Stimulated activated CD8-positive, alpha-beta memory T cell treated with anti-CD3 and anti-CD28 coated beads, Interleukin-4, amount 100 ng/mL, for 4 hours (primary cell): ENCODE data around the gene ANKRD34A.
A peak's percentile ranks its signal among the peaks of the same experiment; 100 is the strongest.

Experiments used
- DNase-seq, 2 donors: peaks; one replicate each; pipeline ENCODE4 v3.0.0-alpha.2; 2020; ENCODE audit warnings: low read depth in 2 of 2, low spot score in 1 of 2

Gene ANKRD34A

GRCh38 chr1:145964328-145965118 lies at the start of gene ANKRD34A, which contains the start of gene POLR3GL:
TSS of gene ANKRD34A (minus strand) at chr1:145964575. CDS start at chr1:145961759, 2,816 bp downstream.
TSS of gene POLR3GL (plus strand) at chr1:145964690. CDS start at chr1:145974866, 10,176 bp downstream.
- peak; percentile 78 to 83 for DNase-seq

DNA sequence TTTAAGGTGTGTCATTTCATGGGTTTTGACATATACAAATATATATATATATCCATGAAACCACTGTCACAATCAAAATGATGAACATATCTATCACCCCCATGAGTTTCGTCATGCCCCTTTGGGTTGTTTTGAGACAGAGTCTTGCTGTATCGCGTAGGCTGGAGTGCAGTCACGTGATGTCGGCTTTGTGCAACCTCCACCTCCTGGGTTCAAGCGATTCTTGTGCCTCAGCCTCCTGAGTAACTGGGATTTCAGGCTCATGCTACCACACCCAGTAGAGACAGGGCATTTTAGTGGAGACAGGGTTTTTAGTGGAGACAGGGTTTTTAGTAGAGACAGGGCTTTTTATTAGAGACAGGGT lies 49.2 kb upstream of the ANKRD34A start:
- no peak for DNase-seq

DNA sequence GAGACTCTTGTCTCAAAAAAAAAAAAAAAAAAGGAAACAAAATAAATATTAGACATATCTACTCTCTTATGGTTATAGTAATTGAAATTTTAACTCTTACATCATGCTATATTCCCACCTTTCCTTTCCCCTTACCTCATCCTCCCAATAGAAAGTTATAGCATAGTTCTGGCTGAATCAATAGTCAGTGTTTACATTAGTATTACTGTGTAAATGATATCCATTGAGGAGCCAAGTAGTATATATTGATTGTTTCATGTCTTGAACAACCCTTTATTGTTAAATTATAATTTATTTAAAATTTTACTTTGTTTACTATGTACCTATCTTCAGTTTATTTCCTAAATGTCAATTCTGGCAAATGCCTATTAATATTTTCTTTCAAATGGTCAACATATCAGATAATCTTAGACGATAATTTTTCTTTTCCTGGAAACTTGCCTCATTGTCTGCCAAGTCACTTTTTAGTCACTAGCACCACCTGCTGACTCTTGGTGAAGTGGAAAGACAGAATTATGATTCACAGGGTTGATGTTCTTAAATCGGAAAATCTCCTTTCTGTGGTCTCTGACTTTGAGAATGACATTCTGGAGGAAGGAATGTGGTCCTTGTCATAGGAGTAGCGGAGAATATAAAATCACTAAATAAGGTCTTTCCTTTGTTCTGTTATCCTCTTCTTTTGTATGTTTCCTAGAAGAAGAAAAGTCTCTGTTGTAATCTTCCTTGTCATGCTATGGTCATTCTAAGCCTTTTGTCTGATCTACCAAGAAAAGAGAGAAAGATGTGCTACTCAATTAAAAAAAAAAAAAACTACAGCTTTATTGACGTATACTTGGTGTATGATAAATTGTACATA lies 48.6 kb upstream of the ANKRD34A start:
- DNase-seq, result no peak

DNA sequence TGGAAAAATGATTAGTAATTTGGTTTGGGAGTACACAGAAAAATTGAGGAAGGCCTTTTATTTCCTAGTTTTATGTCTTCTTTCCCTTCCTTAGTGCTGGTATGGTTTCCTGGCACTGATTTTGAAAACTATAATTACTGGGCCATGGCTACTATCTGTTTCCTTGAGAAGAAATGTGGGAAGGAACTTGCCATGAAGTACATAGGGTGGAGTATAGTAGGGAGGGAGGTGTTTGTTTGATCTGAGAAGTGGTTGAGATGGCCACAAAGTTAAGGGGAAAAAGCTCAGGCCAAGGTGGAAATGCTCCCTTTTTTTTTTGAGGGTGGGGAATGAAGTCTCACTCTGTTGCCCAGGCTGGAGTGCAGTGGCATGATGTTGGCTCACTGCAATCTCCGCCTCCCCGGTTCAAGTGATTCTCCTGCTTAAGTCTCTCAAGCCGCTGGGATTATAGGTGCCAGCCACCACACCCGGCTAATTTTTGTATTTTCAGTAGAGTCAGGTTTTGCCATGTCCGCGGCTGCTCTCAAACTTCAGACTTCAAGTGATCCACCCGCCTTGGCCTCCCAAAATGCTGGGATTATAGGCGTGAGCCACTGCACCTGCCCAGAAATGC lies 45.9 kb upstream of the ANKRD34A start:
- no peak for DNase-seq

GRCh38 chr1:146007489-146008133 lies 43.2 kb upstream of the ANKRD34A start:
- DNase-seq, result no peak

DNA sequence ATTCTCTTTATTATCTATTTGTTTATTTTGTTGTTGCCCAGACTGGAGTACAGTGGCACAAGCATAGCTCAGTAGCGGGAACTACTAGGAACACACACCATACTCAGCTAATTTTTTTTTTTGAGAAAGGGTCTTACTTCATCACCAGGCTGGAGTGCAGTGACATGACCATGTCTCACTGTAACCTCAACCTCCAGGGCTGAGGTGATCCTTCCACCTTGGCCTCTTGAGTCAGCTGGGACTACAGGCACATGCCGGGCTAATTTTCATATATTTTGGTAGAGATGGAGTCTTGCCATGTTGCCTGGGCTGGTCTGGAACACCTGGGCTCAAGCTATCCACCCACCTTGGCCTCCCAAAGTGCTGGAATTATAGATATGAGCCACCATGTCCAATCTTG lies 37.3 kb upstream of the ANKRD34A start:
- DNase-seq, result no peak

- no peak for DNase-seq
Measured at GRCh38 chr1:145999321-146000024, 35.1 kb upstream of the ANKRD34A start.

GRCh38 chr1:145997718-145998023 lies 33.3 kb upstream of the ANKRD34A start:
- no peak for DNase-seq

DNA sequence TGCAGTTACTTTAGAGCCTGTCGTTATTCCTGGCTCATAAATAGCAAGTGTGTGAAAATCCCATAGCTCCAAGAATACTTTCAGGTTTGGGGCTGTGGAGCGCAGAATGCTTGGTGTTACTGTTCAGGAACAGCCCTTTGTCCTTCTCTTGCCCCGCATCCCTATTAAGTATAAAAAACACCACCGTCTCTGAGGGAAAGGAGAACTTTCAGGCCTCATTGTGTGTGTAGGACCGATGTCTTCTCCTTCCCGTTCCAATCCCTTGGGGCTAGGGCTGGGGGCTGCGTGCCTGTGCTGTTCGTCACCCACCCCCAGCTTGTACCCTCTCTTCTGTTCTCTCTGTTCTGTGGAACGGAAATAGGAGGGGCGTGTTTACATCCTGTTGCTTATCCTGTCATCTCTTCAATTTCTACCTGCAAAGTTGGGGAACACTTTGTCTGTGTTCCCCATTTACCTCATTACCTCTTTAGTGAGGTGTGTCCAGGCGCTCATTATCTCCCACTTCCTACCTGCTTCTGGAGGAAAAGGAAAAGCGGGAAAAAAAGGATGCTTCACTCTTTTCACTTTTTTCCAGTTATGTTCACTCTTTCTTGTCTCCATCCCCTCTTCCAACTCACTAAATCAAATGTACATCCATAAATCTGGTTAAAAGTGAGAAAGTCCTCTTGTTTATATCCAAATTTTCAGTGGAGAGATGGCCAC lies 32.8 kb upstream of the ANKRD34A start:
- DNase-seq, result no peak

DNA sequence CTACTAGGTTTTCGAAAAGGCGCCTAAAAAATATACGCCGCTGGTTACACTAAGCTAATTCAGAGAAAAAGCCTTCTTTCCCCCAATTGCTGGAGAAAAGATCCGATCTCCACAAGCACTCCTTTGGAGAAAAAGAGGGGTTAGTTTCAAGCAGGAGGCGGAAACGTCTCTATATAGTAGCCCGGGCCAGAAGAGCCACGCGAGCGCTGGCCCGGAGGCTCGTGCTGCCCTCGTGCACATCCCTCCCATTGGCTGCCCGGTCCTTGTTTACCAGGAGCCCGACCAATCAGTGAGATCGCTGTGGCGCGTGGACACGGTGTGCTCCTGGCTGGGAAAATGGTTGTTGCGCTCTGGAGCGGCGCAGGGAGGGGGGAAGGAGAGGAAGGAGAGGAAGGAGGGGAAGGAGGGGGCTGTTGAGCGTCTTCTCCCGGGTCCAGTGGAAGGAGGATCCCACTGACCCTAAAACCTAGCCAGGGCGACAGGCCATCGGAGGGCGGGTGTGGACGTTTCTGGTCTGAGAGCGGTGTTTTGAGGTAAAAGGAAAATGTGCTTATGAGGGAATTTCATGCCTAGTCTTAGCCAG lies 32.1 kb upstream of the ANKRD34A start, which contains the start of gene TXNIP:
Gene TXNIP (minus strand): TSS at position 147 of the 583 bp plus-strand sequence. CDS start 313 bp downstream, outside the sequence.
- peak; percentile 85 to 86 for DNase-seq

GRCh38 chr1:145995964-145996432 lies 31.6 kb upstream of the ANKRD34A start:
- DNase-seq, result no peak

DNA sequence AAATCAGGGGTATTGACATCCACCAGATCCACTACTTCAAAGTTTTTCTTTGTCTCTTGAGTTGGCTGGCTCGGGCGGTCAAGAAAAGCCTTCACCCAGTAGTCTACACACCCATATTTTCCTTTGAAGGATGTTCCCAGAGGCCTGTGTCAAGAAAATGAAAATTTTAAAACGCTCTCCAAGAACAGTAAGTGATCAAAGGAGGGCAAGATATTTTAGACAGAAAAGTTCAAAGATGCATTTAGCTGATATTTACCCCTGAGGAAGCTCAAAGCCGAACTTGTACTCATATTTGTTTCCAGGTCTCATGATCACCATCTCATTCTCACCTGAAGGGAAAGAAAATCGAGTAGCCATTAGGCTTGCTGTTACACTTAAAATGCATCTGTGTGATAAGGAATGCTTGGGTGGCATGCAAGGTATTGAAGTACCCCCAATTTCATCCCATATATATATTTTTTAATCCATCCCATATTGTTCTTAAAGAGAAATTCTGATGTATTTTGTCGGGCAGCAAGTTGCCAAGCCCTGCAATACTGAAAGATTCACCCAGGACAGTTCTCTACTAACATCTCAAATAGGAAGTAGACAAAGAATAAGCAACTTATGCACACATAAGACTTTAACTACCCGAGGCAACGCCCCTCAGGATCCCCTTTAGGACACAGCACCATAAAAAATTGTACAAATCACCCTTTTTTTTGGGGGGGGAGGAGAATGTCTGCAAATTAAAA lies 30.9 kb upstream of the ANKRD34A start:
- no peak for DNase-seq

DNA sequence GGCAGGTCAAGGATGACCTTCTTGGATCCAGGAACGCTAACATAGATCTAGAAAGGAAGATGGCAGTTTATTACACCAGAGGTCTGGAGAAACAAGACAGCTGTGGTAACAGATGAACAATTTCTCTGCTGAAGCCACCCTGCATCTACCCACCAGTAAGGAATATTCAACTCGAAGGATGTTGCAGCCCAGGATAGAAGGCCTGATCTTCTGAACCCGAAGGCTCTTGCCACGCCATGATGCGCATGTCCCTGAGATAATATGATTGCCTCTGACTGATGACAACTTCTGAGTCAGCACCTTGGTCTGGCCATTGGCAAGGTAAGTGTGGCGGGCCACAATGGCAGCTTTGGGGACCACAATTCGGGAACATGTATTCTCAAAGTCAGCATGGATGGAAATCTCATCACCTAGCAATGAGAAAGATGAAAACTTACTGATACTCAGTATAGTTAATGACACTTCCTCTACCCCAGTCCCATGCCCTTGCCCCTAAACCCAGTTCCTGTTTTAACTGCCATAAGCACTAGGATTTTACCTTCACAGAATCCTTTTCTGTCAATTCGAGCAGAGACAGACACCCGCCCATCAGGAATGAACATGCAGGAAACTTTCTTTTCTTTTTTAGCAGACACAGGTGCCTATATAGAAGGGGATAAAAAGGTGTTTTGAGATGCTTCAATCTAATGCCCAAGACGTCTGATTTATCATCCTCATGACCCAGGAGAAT lies 30.2 kb upstream of the ANKRD34A start:
- no peak for DNase-seq

- no peak for DNase-seq
Measured at GRCh38 chr1:145993618-145994390, 29.4 kb upstream of the ANKRD34A start.

GRCh38 chr1:145992958-145993617 lies 28.7 kb upstream of the ANKRD34A start:
- no peak for DNase-seq

DNA sequence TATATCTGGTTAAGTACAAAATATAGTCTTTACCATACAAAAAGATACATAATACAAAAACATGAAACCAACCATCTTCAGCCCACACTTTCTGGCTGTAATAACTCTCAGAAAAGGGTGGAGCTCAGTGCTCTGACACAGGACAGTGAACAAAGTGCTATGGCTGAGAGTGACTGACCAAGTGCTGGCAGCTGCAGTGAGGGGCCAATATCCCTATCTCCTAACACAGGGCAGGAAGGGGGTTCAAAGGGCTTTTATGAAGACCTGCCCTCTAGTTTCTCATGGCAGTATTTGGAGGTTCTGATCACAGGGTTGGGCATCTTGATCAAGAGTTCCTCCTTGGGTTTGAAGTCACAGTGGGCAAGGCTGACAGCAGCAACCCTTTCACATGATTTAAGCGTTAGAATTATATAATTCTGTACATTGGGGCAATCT lies 28.1 kb upstream of the ANKRD34A start:
- no peak for DNase-seq
